ENCODE data around the gene CCDC74A. TPM values are rescaled to one million over a fixed set of nuclear protein-coding genes. Genes with fewer than 3 reads are reported as not detected.
"Not testable (repeated sequence)": the region's sequence is repeated elsewhere in the genome, so short reads cannot be mapped to it uniquely, and the experiment has no call there.

The CCDC74A gene
- total RNA-seq, 2 experiments from 2014 or later: 7.1 to 8.2 TPM

DNA sequence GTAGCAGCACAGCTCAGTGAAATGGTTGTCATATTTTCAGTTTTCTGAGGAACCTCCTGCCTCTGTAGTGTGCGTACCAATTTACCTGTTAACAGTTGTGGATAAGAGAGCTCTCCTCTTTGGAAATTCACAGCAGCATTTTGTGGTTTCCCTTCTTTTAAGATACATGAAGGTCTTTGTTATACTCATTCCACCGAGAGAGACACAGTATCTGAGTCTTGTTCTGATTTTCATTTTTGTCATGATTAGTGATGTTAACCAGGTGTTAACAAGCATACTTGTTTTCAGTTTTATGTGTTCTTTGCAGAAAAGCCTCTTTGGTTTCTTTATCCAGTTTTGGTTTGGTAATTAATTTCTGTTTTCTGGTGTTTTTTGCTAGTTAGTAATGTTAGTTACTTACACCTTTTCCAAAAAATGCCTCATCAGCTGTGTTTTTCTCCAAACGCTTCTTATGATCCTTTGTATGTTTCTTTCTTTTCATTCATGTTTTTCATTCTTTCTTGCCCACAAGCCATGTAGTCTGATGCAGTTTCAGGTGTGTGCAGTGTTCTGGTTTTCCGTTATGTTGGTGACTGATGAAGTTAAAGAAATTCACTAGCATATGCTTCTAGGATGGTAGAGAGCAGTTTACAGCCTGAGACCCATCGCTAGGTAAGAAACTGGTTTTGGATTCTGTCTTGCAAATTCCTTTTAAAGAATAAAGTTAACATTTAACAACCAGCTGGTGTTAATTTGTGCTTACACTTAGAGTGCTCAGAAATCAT lies 30.1 kb downstream of the CCDC74A start:
- no peak overlapping the region for H3K4me3 Mint-ChIP-seq
- H3K27me3 Mint-ChIP-seq: peaks cover 34% of the 10 kb centered on the region
- H3K36me3 Mint-ChIP-seq: peaks cover 2% of the 10 kb centered on the region
- no peaks in the 10 kb centered on the region for H3K4me1 Mint-ChIP-seq
- H3K9me3 Mint-ChIP-seq: no peaks in the 10 kb centered on the region
- no peak overlapping the region for H3K27ac Mint-ChIP-seq
- no peak for DNase-seq

DNA sequence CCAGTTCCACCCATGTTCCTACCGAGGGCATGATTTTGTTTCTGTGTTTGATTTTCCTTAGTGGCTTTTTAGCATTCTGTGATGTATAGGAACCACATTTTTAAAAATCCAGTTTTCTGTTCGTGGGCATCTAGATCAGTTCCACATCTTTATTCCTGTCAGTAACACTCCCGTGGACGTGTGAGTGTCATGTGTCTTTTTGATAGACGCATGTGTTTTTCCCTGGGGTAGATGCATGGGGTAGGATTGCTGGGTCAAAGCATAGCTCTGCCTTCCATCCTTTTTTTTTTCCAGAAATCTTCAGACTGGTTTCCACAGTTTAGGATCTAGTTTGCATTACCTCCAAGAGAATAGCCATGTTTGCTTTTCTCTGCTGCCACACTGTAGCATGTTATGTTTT lies 38.7 kb downstream of the CCDC74A start:
- no peaks in the 10 kb centered on the region for H3K4me1 Mint-ChIP-seq
- H3K4me3 Mint-ChIP-seq: no peak overlapping the region
- DNase-seq: no peak
- no peaks in the 10 kb centered on the region for H3K36me3 Mint-ChIP-seq
- H3K27ac Mint-ChIP-seq: no peak overlapping the region
- no peaks in the 10 kb centered on the region for H3K9me3 Mint-ChIP-seq
- H3K27me3 Mint-ChIP-seq: peaks cover 43% of the 10 kb centered on the region

DNA sequence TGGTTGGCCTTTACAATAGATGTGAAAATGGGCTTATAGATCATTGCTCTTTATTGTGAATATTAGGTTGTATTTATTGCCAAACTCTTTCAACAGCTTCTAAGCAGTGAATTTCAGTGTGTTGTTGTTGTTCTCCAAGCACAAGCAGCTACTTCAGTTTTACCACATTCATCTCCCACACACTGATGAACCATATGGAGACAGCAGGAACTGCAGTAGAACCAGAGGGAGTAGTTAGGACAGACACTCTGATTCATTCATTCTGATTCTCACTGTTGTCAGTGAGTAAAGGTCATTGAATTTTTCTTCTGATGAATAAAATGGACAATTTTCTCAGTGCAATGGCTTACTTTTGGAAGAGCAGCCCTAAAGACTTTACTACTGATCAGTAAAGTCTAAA lies 40.2 kb downstream of the CCDC74A start:
- no peaks in the 10 kb centered on the region for H3K36me3 Mint-ChIP-seq
- H3K27ac Mint-ChIP-seq: no peak overlapping the region
- no peaks in the 10 kb centered on the region for H3K4me1 Mint-ChIP-seq

DNA sequence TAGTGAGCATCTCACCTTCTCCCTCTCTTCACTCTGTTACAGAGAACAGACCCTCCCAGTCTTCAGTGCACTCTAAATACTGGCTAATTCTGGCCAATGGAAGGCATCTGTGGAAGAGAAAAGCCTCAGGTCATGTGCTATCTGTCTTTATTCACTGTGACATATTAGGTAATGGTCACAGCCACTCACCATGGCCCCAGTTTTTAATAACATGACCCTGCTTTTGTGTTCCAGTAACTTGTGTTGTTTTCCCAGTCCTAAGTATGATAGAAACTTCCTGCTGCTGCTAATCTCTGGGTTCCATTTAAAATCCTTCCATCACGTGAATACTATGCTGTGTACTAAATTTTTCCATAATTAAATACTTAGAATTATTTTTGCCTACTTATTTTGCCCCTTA lies 40.7 kb downstream of the CCDC74A start:
- H3K27me3 Mint-ChIP-seq: peaks cover 44% of the 10 kb centered on the region

More for the DNA sequence above, 40.2 kb downstream of the CCDC74A start:
- Mint-ChIP-seq H3K9me3 (no peaks in the 10 kb centered on the region), H3K27me3 (peaks cover 43% of the 10 kb centered on the region), H3K4me3 (no peak overlapping the region)
- DNase-seq: no peak

DNA sequence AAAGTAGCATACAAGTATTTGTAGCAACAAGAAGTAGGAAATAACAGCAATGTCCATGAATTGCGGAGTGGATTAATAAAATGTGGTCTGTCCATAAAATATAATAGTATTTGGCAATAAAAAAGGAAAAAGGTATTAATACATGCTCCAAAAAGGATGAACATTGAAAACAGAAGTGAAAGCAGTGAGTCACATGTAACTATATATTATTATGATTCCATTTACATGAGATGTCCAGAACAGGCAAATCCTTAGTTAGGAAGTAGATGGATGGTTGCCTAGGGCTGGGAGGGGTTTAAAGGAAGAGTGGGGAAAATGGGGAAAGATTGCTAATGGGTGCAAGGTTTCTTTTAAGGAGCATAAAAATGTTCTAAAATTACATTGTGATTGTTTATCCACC lies 44.5 kb downstream of the CCDC74A start:
- Mint-ChIP-seq H3K27me3 (peaks cover 31% of the 10 kb centered on the region), H3K27ac (no peak overlapping the region), H3K4me1 (no peaks in the 10 kb centered on the region), H3K36me3 (no peaks in the 10 kb centered on the region), H3K4me3 (no peak overlapping the region), H3K9me3 (no peaks in the 10 kb centered on the region)
- no peak for DNase-seq

More for the DNA sequence above, 40.7 kb downstream of the CCDC74A start:
- H3K27ac Mint-ChIP-seq, H3K9me3 Mint-ChIP-seq, H3K4me3 Mint-ChIP-seq, H3K36me3 Mint-ChIP-seq, DNase-seq, H3K4me1 Mint-ChIP-seq: not testable (repeated sequence)

DNA sequence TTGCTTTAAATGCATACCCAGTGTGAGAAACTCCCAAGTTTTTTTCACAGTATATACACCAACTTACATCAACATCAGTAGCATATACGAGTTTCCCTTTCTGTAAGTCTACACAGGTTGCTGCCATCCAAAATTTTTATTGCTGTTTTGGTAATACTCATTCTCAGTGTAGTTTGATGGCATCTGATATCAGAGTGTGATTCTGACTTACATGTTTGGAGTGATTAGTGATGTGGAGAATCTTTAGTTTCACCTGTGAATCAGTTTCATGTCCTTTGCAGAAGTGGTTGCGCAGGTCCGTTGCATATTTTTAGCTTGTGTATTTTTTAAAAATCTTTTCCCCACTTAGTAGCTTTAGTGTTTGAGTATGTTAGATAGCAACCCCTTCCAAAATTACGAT lies 50.1 kb downstream of the CCDC74A start:
- Mint-ChIP-seq H3K9me3 (no peaks in the 10 kb centered on the region), H3K4me3 (no peak overlapping the region), H3K27me3 (peaks cover 22% of the 10 kb centered on the region)

DNA sequence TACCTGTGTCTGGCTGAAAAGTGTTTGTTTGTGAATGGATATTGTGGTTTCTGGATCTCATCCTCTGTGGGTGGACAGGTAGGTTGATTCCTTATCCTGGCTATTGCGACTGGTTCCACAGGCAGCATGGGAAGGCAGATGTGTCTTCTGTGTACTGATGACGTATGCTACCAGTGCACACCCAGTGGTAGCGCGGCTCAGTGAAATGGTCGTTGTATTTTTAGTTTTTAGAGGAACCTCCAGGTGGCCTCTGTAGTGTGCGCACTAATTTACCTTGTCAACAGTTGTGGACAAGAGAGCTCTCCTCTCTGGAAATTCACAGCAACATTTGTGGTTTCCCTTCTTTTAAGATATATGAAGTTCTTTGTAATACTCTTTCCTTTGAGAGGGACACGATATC lies 52.5 kb downstream of the CCDC74A start:
- Mint-ChIP-seq H3K9me3 (no peaks in the 10 kb centered on the region), H3K27ac (no peak overlapping the region), H3K36me3 (no peaks in the 10 kb centered on the region), H3K27me3 (peaks cover 26% of the 10 kb centered on the region), H3K4me3 (no peak overlapping the region), H3K4me1 (no peaks in the 10 kb centered on the region)
- DNase-seq: no peak

More for the DNA sequence above, 50.1 kb downstream of the CCDC74A start:
- no peak overlapping the region for H3K27ac Mint-ChIP-seq
- DNase-seq: no peak
- H3K4me1 Mint-ChIP-seq: no peaks in the 10 kb centered on the region
- no peaks in the 10 kb centered on the region for H3K36me3 Mint-ChIP-seq

Other genes starting within 250 kb of the CCDC74A start
- gene RAB6D, start 163.7 kb upstream of the CCDC74A start, total RNA-seq: not detected
- gene TUBA3D, start 51.8 kb upstream of the CCDC74A start, total RNA-seq: not detected
- 100 to 1,000 TPM; 191 to 205 TPM for gene MZT2A, start 35.5 kb upstream of the CCDC74A start, total RNA-seq

Data from activated naive CD8-positive, alpha-beta T cell treated with anti-CD3 and anti-CD28 coated beads for 36 hours (primary cell).